CD4-positive, alpha-beta memory T cell (primary cell): ENCODE data around the gene SLC16A7. TPM values are rescaled to one million over a fixed set of nuclear protein-coding genes. Genes with fewer than 3 reads are reported as not detected.

Source experiments
- CTCF ChIA-PET: fragments of 350-600 bp; sonication (Branson Sonifier 250); formaldehyde crosslinking; loops from one replicate; lab custom pipeline; 2021; ENCODE audit warnings: inconsistent platforms; ENCODE audit not compliant: partially characterized antibody; lab: Charles Lee
- POLR2A ChIA-PET: fragments of 350-600 bp; sonication (Branson Sonifier 250); formaldehyde crosslinking; loops from one replicate; lab custom pipeline; 2021; ENCODE audit not compliant: partially characterized antibody; lab: Charles Lee
- DNase-seq, 5 donors: peaks; one replicate each; pipeline versions ENCODE4 v3.0.0 to v3.0.0-alpha.2; 2020 to 2022; ENCODE audit warnings: mixed read lengths in 1 of 5
- H3K27ac ChIP-seq: one replicate; pipeline ENCODE4 v1.7.0; 2013; ENCODE audit warnings: low read depth, low read length
- H3K27me3 ChIP-seq: 2 replicates; pipeline ENCODE4 v1.7.0; 2013; ENCODE audit warnings: mild to moderate bottlenecking, low read length, moderate library complexity; ENCODE audit not compliant: insufficient read depth
- H3K36me3 ChIP-seq: 2 replicates; pipeline ENCODE4 v1.7.0; 2013; ENCODE audit warnings: mild to moderate bottlenecking, low read length, moderate library complexity; ENCODE audit not compliant: insufficient read depth
- H3K4me1 ChIP-seq: 2 replicates; pipeline ENCODE4 v1.7.0; 2013; ENCODE audit warnings: mild to moderate bottlenecking, low read length, moderate library complexity; ENCODE audit not compliant: insufficient read depth
- H3K4me3 ChIP-seq, 2 donors: one replicate each; pipeline ENCODE4 v1.7.0; 2013; ENCODE audit warnings: low read length in 2 of 2, mild to moderate bottlenecking in 1 of 2
- H3K9me3 ChIP-seq, 2 donors: one replicate each; pipeline ENCODE4 v1.7.0; 2013; ENCODE audit warnings: low read length in 2 of 2, control low read depth in 1 of 2; ENCODE audit not compliant: control insufficient read depth in 1 of 2
- H3K27ac Mint-ChIP-seq, 7 donors: one replicate each; pipeline ENCODE4 v1.8.0; 2020 to 2021; ENCODE audit warnings: mixed read lengths in 7 of 7, mild to moderate bottlenecking in 6 of 7, inconsistent platforms in 3 of 7, moderate library complexity in 3 of 7
- H3K27me3 Mint-ChIP-seq, 2 donors: one replicate each; pipeline ENCODE4 v1.8.0; 2020 to 2021; ENCODE audit warnings: mixed read lengths in 2 of 2
- H3K36me3 Mint-ChIP-seq, 2 donors: one replicate each; pipeline ENCODE4 v1.8.0; 2020 to 2021; ENCODE audit warnings: mixed read lengths in 2 of 2, inconsistent platforms in 1 of 2, mild to moderate bottlenecking in 1 of 2
- H3K4me1 Mint-ChIP-seq, 4 donors: one replicate each; pipeline ENCODE4 v1.8.0; 2020 to 2021; ENCODE audit warnings: mixed read lengths in 4 of 4, mild to moderate bottlenecking in 1 of 4
- H3K4me3 Mint-ChIP-seq, 8 donors: one replicate each; pipeline ENCODE4 v1.8.0; 2020 to 2021; ENCODE audit warnings: mixed read lengths in 8 of 8, mild to moderate bottlenecking in 7 of 8, moderate library complexity in 6 of 8, inconsistent platforms in 3 of 8
- H3K9me3 Mint-ChIP-seq, 8 donors: one replicate each; pipeline ENCODE4 v1.8.0; 2020 to 2021; ENCODE audit warnings: mixed read lengths in 8 of 8, mild to moderate bottlenecking in 5 of 8, inconsistent platforms in 3 of 8, moderate library complexity in 1 of 8
- intact Hi-C: fragments of 100-400 bp; cut with micrococcal nuclease; formaldehyde crosslinking; loops from one replicate; pipeline ENCODE4 v1.15.1; 2023
- polyA plus RNA-seq, 2 donors: library from polyadenylated mRNA; unstranded; fragments of 300-500 nt; fragmentation: Illumina TruSeq; gene quantifications; one replicate each; pipeline ENCODE4 v1.2.3, GENCODE V29; 2021
- total RNA-seq, 2 experiments: library from RNA; stranded (reverse); gene quantifications; one replicate each; pipeline ENCODE4 v1.2.3, GENCODE V29; 2021

SLC16A7 gene
- total and polyA plus RNA-seq, 4 experiments from 2014 or later: 20.3 to 52.9 (median 37.7) TPM

- CTCF ChIA-PET: no interaction called here
- POLR2A ChIA-PET: no interaction called here
- Histone ChIP-seq H3K27me3 (no peaks in the 10 kb centered on the region), H3K4me1 (no peaks in the 10 kb centered on the region), H3K9me3 (no peaks in the 10 kb centered on the region), H3K4me3 (no peak overlapping the region), H3K27ac (no peak overlapping the region), H3K36me3 (no peaks in the 10 kb centered on the region)
- H3K36me3 Mint-ChIP-seq: peaks cover 5 to 13% of the 10 kb centered on the region in 2 donors
- H3K4me1 Mint-ChIP-seq: peaks cover 0 to 14% (median 8%) of the 10 kb centered on the region in 4 donors
- DNase-seq: no peak
- H3K9me3 Mint-ChIP-seq: peaks cover 0 to 2% (median 0%) of the 10 kb centered on the region in 8 donors
- intact Hi-C loops: no loop called here
- no peak overlapping the region for H3K27ac Mint-ChIP-seq
- no peak overlapping the region for H3K4me3 Mint-ChIP-seq
- H3K27me3 Mint-ChIP-seq: no peaks in the 10 kb centered on the region
Measured at GRCh38 chr12:59723520-59723919, 127.7 kb downstream of the SLC16A7 start.

DNA sequence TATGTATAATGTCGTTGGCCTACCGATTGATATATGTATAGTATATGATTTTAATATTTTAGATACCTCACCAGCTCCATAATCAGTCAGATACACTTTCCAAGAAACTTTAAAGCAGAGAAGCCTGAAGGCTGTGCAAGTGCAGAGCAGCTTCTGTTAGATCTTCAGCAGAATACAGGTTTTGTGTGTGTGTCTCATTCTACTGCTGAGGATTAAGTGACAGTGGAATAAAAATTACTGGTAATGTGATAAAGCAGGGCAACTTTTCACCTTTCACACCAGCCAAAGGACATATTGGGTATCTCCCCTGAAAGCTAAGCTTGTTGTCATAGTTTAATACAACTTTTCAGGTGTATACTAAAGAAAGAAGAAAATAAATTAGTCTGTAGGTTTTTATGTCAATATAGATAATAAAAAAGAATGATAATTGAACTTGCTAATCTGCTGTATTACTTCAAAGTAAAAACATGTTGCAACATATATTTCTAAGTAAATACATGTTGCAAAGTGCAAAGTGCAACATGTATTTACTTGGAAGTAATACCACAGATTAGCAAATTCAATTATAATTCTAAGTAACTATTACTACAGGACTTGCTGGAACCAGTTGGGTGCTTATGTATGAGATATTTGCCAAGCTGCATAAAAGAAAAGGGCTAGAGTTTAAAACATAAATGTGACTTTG is 128.3 kb downstream of the SLC16A7 start:
- Histone ChIP-seq H3K4me3 (no peak overlapping the region), H3K27ac (no peak overlapping the region), H3K9me3 (no peaks in the 10 kb centered on the region), H3K4me1 (no peaks in the 10 kb centered on the region), H3K36me3 (no peaks in the 10 kb centered on the region), H3K27me3 (no peaks in the 10 kb centered on the region)
- Mint-ChIP-seq H3K27ac (no peak overlapping the region), H3K27me3 (no peaks in the 10 kb centered on the region), H3K36me3 (peaks cover 2 to 14% of the 10 kb centered on the region in 2 donors), H3K4me3 (no peak overlapping the region), H3K4me1 (peaks cover 0 to 14% (median 7%) of the 10 kb centered on the region in 4 donors), H3K9me3 (peaks cover 0 to 1% (median 0%) of the 10 kb centered on the region in 8 donors)
- ChIA-PET CTCF (no interaction called here), POLR2A (no interaction called here)
- intact Hi-C loops: no loop called here
- no peak for DNase-seq

GRCh38 chr12:59733200-59733599 is 137.4 kb downstream of the SLC16A7 start:
- no peak for DNase-seq
- ChIA-PET POLR2A (no interaction called here), CTCF (no interaction called here)
- Histone ChIP-seq H3K9me3 (no peaks in the 10 kb centered on the region), H3K27ac (no peak overlapping the region), H3K4me3 (no peak overlapping the region), H3K4me1 (no peaks in the 10 kb centered on the region), H3K27me3 (no peaks in the 10 kb centered on the region), H3K36me3 (no peaks in the 10 kb centered on the region)
- no peak overlapping the region for H3K27ac Mint-ChIP-seq
- peaks cover 10 to 15% (median 13%) of the 10 kb centered on the region in 4 donors for H3K4me1 Mint-ChIP-seq
- intact Hi-C loops: no loop called here
- no peaks in the 10 kb centered on the region for H3K27me3 Mint-ChIP-seq
- peaks cover 0 to 2% (median under 1%) of the 10 kb centered on the region in 8 donors for H3K9me3 Mint-ChIP-seq
- no peak overlapping the region for H3K4me3 Mint-ChIP-seq
- H3K36me3 Mint-ChIP-seq: peaks cover 29 to 37% of the 10 kb centered on the region in 2 donors

DNA sequence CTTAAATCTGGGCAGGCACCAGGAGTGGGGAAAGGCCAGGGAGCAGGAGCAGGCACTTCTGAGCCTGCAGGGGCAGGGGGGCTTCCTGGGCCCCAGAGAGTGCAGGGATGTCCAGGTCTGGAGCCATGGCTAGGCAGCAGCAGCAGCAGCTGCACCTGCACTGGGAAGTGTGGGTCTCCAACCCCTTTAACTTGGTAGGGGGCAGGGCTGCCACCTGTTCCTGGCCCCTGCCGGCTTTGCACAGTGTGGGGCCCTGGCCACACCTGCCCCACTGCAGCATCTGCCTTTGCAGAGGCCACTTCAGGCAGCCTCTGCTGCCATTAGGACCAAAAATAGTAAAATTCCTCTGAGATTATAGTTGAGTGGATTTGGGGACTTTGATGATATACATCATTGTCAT is 138.5 kb downstream of the SLC16A7 start:
- ChIA-PET CTCF (no interaction called here), POLR2A (no interaction called here)
- Histone ChIP-seq H3K36me3 (no peaks in the 10 kb centered on the region), H3K27me3 (no peaks in the 10 kb centered on the region), H3K4me3 (no peak overlapping the region), H3K4me1 (no peaks in the 10 kb centered on the region), H3K9me3 (no peaks in the 10 kb centered on the region), H3K27ac (no peak overlapping the region)
- no peak for DNase-seq
- peaks cover 0 to 4% (median 2%) of the 10 kb centered on the region in 8 donors for H3K9me3 Mint-ChIP-seq
- H3K27me3 Mint-ChIP-seq: no peaks in the 10 kb centered on the region
- H3K27ac Mint-ChIP-seq: no peak overlapping the region
- intact Hi-C loops: no loop called here
- H3K4me1 Mint-ChIP-seq: peaks cover 10 to 13% (median 12%) of the 10 kb centered on the region in 4 donors
- peaks cover 30 to 37% of the 10 kb centered on the region in 2 donors for H3K36me3 Mint-ChIP-seq
- no peak overlapping the region for H3K4me3 Mint-ChIP-seq

DNA sequence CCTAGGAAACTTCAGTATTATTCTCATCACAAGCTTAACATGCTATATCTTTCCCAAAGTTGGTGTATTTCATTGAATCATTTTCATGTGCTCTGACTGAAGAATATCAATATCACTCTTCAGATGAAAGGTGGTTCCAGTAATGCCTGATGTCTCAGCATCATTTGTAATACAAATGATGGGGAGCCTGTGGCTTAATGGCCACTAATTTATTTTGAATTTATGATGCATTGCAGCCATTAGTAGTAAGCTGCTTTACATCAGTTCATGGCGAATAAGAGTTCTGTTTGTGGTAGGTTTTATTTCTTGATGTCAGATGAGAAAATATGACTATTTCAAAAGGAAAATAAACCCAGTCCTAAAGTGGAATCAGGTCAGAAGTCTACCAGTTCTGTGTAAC is 139.4 kb downstream of the SLC16A7 start:
- CTCF ChIA-PET: no interaction called here
- Histone ChIP-seq H3K4me1 (no peaks in the 10 kb centered on the region), H3K4me3 (no peak overlapping the region), H3K36me3 (no peaks in the 10 kb centered on the region), H3K27me3 (no peaks in the 10 kb centered on the region), H3K9me3 (no peaks in the 10 kb centered on the region), H3K27ac (no peak overlapping the region)
- H3K4me1 Mint-ChIP-seq: peaks cover 10 to 13% (median 12%) of the 10 kb centered on the region in 4 donors
- DNase-seq: no peak
- no peak overlapping the region for H3K4me3 Mint-ChIP-seq
- intact Hi-C loops: no loop called here
- no peaks in the 10 kb centered on the region for H3K27me3 Mint-ChIP-seq
- H3K36me3 Mint-ChIP-seq: peaks cover 30 to 31% of the 10 kb centered on the region in 2 donors
- H3K9me3 Mint-ChIP-seq: peaks cover 0 to 4% (median 2%) of the 10 kb centered on the region in 8 donors
- no peak overlapping the region for H3K27ac Mint-ChIP-seq
- POLR2A ChIA-PET: no interaction called here

DNA sequence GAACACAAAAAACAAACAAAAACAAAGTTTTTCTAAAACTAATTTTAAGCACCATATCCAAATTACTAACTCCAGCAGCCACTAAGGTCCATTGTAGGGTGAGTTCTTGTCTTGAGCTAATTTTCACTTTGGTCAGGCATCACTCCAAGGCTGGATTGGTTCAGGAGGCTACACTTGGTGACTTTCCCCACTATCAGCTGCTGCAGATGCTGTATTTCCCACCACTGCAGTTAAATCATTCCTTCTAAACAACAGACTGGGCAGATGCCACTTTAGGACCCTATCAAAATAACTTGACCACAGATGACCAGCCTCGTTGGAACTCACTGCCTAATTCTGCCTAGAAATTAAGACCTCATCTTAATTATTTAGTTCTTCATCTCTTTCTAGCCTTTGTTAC is 140.5 kb downstream of the SLC16A7 start:
- POLR2A ChIA-PET: no interaction called here
- Mint-ChIP-seq H3K4me3 (no peak overlapping the region), H3K27me3 (no peaks in the 10 kb centered on the region), H3K36me3 (peaks cover 30 to 35% of the 10 kb centered on the region in 2 donors), H3K9me3 (peaks cover 0 to 4% (median 2%) of the 10 kb centered on the region in 8 donors), H3K27ac (peak overlapping the region in 1 of 7 donors; percentile 55), H3K4me1 (peaks cover 10 to 13% (median 12%) of the 10 kb centered on the region in 4 donors)
- Histone ChIP-seq H3K9me3 (no peaks in the 10 kb centered on the region), H3K27me3 (no peaks in the 10 kb centered on the region), H3K36me3 (no peaks in the 10 kb centered on the region), H3K4me3 (no peak overlapping the region), H3K4me1 (no peaks in the 10 kb centered on the region), H3K27ac (no peak overlapping the region)
- no peak for DNase-seq
- intact Hi-C loops: no loop called here
- CTCF ChIA-PET: no interaction called here

DNA sequence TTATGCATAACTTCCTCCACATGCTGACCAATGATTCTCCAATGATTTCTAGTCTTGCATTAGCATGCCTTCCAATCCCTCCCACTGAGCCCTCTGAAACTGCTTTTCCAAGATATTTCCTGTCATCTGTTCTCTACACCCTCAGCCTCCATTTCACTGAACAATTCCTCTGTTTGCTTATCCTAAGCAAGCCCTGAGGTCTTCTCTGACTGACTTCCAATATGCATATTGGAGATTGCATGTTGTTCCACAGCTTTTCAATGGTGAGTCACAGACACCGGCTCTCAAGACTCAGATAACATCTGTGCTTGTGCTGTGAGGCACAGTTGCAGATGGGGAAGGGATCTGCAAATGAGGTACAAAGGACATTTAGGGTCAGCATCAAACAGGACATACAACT is 141.0 kb downstream of the SLC16A7 start:
- Mint-ChIP-seq H3K27ac (peak overlapping the region in 3 of 7 donors; percentile 1 to 8 (median 3)), H3K9me3 (peaks cover 0 to 4% (median 2%) of the 10 kb centered on the region in 8 donors), H3K4me3 (no peak overlapping the region), H3K4me1 (peaks cover 9 to 13% (median 12%) of the 10 kb centered on the region in 4 donors), H3K36me3 (peaks cover 28 to 36% of the 10 kb centered on the region in 2 donors), H3K27me3 (no peaks in the 10 kb centered on the region)
- no peaks in the 10 kb centered on the region for H3K27me3 ChIP-seq
- no peaks in the 10 kb centered on the region for H3K36me3 ChIP-seq
- DNase-seq: no peak
- H3K27ac ChIP-seq: no peak overlapping the region
- intact Hi-C loops: no loop called here
- no peaks in the 10 kb centered on the region for H3K4me1 ChIP-seq
- H3K9me3 ChIP-seq: no peaks in the 10 kb centered on the region
- no peak overlapping the region for H3K4me3 ChIP-seq
- ChIA-PET POLR2A (no interaction called here), CTCF (no interaction called here)
